GM23338 (cell line): ENCODE measurements around the gene IFNA10. TPM values are rescaled to one million over a fixed set of nuclear protein-coding genes. Genes with fewer than 3 reads are reported as not detected.
A peak's percentile ranks its signal among the peaks of the same experiment; 100 is the strongest.

Experiments
- ATAC-seq: fragments of 200-7000 bp; cut with Tn5 transposase; 3 replicates; pipeline ENCODE4 v1.9.1; 2020
- DNase-seq: peaks from one replicate; pipeline ENCODE4 v3.0.0-alpha.2; 2015; ENCODE audit warnings: low spot score
- H2AFZ ChIP-seq: fragments of 200-600 bp; sonication (generic); 2 replicates; pipeline ENCODE4 v1.8.0; 2016; ENCODE audit warnings: antibody characterized with exemption, mild to moderate bottlenecking, moderate library complexity
- H3F3A ChIP-seq: fragments of 200-600 bp; sonication (generic); replicated peaks from 2 replicates; pipeline ENCODE4 v1.8.0; 2017; ENCODE audit warnings: antibody characterized with exemption, mixed run types, low read depth
- H3K27ac ChIP-seq: fragments of 200-600 bp; sonication (generic); 2 replicates; pipeline ENCODE4 v1.6.1; 2016; ENCODE audit warnings: low read depth
- H3K27me3 ChIP-seq: fragments of 200-600 bp; sonication (generic); 2 replicates; pipeline ENCODE4 v1.8.0; 2016; ENCODE audit warnings: mild to moderate bottlenecking, mixed run types, moderate library complexity; ENCODE audit not compliant: insufficient read depth
- H3K36me3 ChIP-seq: fragments of 200-600 bp; sonication (generic); 2 replicates; pipeline ENCODE4 v1.8.0; 2016; ENCODE audit warnings: mild to moderate bottlenecking; ENCODE audit not compliant: insufficient read depth
- H3K4me1 ChIP-seq: fragments of 200-600 bp; sonication (generic); 2 replicates; pipeline ENCODE4 v1.8.0; 2016; ENCODE audit warnings: mild to moderate bottlenecking, moderate library complexity; ENCODE audit not compliant: insufficient read depth
- H3K4me2 ChIP-seq: fragments of 200-600 bp; sonication (generic); 2 replicates; pipeline ENCODE4 v1.7.1; 2017; ENCODE audit warnings: mixed run types
- H3K4me3 ChIP-seq: fragments of 200-600 bp; sonication (generic); 2 replicates; pipeline ENCODE4 v1.6.1; 2016; ENCODE audit warnings: mixed run types
- H3K79me2 ChIP-seq: fragments of 200-600 bp; sonication (generic); replicated peaks from 2 replicates; pipeline ENCODE4 v1.8.0; 2017; ENCODE audit warnings: mild to moderate bottlenecking; ENCODE audit not compliant: insufficient read depth
- H3K9me2 ChIP-seq: fragments of 200-600 bp; sonication (generic); 2 replicates; pipeline ENCODE4 v1.8.0; 2017; ENCODE audit not compliant: insufficient read depth
- H4K20me1 ChIP-seq: fragments of 200-600 bp; sonication (generic); replicated peaks from 2 replicates; pipeline ENCODE4 v1.8.0; 2017; ENCODE audit warnings: mild to moderate bottlenecking; ENCODE audit not compliant: insufficient read depth
- H3K27ac Mint-ChIP-seq: 2 replicates; pipeline ENCODE4 v1.8.0; 2020; ENCODE audit warnings: inconsistent platforms, mild to moderate bottlenecking, moderate library complexity, mixed read lengths
- H3K27me3 Mint-ChIP-seq: 3 replicates; pipeline ENCODE4 v1.8.0; 2022; ENCODE audit warnings: low read depth, mild to moderate bottlenecking, moderate library complexity, mixed read lengths, inconsistent platforms; ENCODE audit not compliant: insufficient read depth, poor library complexity
- H3K36me3 Mint-ChIP-seq: 3 replicates; pipeline ENCODE4 v1.8.0; 2021; ENCODE audit warnings: low read depth, mild to moderate bottlenecking, inconsistent platforms, moderate library complexity, mixed read lengths
- H3K4me1 Mint-ChIP-seq: 3 replicates; pipeline ENCODE4 v1.8.0; 2020; ENCODE audit warnings: mild to moderate bottlenecking, inconsistent platforms, mixed read lengths
- H3K4me3 Mint-ChIP-seq: 3 replicates; pipeline ENCODE4 v1.8.0; 2021; ENCODE audit warnings: moderate library complexity, mild to moderate bottlenecking, inconsistent platforms, mixed read lengths
- H3K9me3 Mint-ChIP-seq: 3 replicates; pipeline ENCODE4 v1.8.0; 2020; ENCODE audit warnings: moderate library complexity, mild to moderate bottlenecking, inconsistent platforms, mixed read lengths
- CREB1 ChIP-seq: fragments of 250-450 bp; sonication (Bioruptor Pico); IDR thresholded peaks from 2 replicates; pipeline ENCODE4 v1.5.0; 2020; ENCODE audit warnings: low read depth, mild to moderate bottlenecking, moderate library complexity
- EZH2 ChIP-seq: fragments of 200-600 bp; sonication (generic); IDR thresholded peaks from one replicate; pipeline ENCODE4 v1.8.0; 2017; ENCODE audit warnings: antibody characterized with exemption, mild to moderate bottlenecking, low read depth; ENCODE audit not compliant: unreplicated experiment
- EZH2phosphoT487 ChIP-seq: fragments of 200-600 bp; sonication (generic); IDR thresholded peaks from one replicate; pipeline ENCODE4 v1.8.1; 2018; ENCODE audit warnings: antibody characterized with exemption; ENCODE audit not compliant: unreplicated experiment
- POLR2AphosphoS5 ChIP-seq: IDR thresholded peaks from 2 replicates; pipeline ENCODE4 v1.6.1; 2016; ENCODE audit warnings: antibody characterized with exemption, low read depth
- ZNF331 ChIP-seq: fragments of 250-450 bp; sonication (Bioruptor Pico); IDR thresholded peaks from 2 replicates; pipeline ENCODE4 v1.5.0; 2020; ENCODE audit warnings: low read depth, mild to moderate bottlenecking, moderate library complexity
- polyA plus RNA-seq: library from polyadenylated mRNA; unstranded; fragments of >200 nt; fragmentation: Nextera tagmentation; extraction: Ambion mirVana; gene quantifications from 2 replicates; pipeline ENCODE4 v1.2.1, GENCODE V29; 2016
- total RNA-seq: library from RNA; depleted of rRNA; stranded (reverse); fragments of >200 nt; shearing (Covaris generic); gene quantifications from 2 replicates; pipeline ENCODE4 v1.2.3, GENCODE V29; 2014
- TF ChIP-seq, protein P1 (sequence below): fragments of 250-450 bp; sonication (Bioruptor Pico); IDR thresholded peaks from 2 replicates; pipeline ENCODE4 v1.5.0; 2020; ENCODE audit warnings: mild to moderate bottlenecking, moderate library complexity
- TF ChIP-seq, protein P2 (sequence below), 2 experiments: fragments of 200-600 bp in 1 of 2; sonication (generic) in 1 of 2; conservative IDR thresholded peaks; 2 replicates each; pipeline versions ENCODE4 v1.5.1 to v1.6.1; 2016 to 2017; ENCODE audit warnings: antibody characterized with exemption in 2 of 2, low read depth in 2 of 2, mild to moderate bottlenecking in 2 of 2, moderate library complexity in 1 of 2

The IFNA10 gene
- total and polyA plus RNA-seq, 2 experiments from 2014 or later: not detected

DNA sequence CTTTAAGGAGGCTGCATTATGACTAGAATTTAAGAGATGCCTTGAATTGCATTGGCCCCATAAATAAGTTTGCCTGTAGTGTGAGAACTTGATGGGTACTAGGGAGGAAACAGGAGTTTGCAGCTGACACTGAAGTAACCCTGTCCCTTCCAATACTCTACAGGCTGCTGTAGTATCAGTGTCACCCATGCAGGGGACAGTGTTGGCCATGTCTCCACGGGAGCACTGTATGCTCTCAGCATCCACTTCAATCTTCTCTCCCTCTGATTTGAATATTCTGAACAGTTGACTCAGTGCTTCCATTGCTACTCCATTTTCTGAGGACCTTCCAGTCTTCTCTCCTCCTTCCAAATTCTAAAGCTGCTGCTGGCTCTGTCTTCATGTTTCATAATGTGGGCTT is 44.2 kb upstream of the IFNA10 start:
- Mint-ChIP-seq H3K36me3 (no peaks in the 10 kb centered on the region), H3K4me3 (no peak overlapping the region), H3K4me1 (peaks cover 18% of the 10 kb centered on the region), H3K27ac (no peak overlapping the region), H3K27me3 (peaks cover 3% of the 10 kb centered on the region), H3K9me3 (no peaks in the 10 kb centered on the region)
- ATAC-seq (peak; percentile 73), DNase-seq (peak; percentile 8)
- no peaks in the 10 kb centered on the region for H3F3A ChIP-seq
- 0 out of 2 replicates have a peak overlapping the region, but pooled peaks have one; percentile 48 for H2AFZ ChIP-seq
- H3K27me3 ChIP-seq: peaks cover 11% of the 10 kb centered on the region; the same call in 1 of the 2 replicates
- TF ChIP-seq, protein P1, sequence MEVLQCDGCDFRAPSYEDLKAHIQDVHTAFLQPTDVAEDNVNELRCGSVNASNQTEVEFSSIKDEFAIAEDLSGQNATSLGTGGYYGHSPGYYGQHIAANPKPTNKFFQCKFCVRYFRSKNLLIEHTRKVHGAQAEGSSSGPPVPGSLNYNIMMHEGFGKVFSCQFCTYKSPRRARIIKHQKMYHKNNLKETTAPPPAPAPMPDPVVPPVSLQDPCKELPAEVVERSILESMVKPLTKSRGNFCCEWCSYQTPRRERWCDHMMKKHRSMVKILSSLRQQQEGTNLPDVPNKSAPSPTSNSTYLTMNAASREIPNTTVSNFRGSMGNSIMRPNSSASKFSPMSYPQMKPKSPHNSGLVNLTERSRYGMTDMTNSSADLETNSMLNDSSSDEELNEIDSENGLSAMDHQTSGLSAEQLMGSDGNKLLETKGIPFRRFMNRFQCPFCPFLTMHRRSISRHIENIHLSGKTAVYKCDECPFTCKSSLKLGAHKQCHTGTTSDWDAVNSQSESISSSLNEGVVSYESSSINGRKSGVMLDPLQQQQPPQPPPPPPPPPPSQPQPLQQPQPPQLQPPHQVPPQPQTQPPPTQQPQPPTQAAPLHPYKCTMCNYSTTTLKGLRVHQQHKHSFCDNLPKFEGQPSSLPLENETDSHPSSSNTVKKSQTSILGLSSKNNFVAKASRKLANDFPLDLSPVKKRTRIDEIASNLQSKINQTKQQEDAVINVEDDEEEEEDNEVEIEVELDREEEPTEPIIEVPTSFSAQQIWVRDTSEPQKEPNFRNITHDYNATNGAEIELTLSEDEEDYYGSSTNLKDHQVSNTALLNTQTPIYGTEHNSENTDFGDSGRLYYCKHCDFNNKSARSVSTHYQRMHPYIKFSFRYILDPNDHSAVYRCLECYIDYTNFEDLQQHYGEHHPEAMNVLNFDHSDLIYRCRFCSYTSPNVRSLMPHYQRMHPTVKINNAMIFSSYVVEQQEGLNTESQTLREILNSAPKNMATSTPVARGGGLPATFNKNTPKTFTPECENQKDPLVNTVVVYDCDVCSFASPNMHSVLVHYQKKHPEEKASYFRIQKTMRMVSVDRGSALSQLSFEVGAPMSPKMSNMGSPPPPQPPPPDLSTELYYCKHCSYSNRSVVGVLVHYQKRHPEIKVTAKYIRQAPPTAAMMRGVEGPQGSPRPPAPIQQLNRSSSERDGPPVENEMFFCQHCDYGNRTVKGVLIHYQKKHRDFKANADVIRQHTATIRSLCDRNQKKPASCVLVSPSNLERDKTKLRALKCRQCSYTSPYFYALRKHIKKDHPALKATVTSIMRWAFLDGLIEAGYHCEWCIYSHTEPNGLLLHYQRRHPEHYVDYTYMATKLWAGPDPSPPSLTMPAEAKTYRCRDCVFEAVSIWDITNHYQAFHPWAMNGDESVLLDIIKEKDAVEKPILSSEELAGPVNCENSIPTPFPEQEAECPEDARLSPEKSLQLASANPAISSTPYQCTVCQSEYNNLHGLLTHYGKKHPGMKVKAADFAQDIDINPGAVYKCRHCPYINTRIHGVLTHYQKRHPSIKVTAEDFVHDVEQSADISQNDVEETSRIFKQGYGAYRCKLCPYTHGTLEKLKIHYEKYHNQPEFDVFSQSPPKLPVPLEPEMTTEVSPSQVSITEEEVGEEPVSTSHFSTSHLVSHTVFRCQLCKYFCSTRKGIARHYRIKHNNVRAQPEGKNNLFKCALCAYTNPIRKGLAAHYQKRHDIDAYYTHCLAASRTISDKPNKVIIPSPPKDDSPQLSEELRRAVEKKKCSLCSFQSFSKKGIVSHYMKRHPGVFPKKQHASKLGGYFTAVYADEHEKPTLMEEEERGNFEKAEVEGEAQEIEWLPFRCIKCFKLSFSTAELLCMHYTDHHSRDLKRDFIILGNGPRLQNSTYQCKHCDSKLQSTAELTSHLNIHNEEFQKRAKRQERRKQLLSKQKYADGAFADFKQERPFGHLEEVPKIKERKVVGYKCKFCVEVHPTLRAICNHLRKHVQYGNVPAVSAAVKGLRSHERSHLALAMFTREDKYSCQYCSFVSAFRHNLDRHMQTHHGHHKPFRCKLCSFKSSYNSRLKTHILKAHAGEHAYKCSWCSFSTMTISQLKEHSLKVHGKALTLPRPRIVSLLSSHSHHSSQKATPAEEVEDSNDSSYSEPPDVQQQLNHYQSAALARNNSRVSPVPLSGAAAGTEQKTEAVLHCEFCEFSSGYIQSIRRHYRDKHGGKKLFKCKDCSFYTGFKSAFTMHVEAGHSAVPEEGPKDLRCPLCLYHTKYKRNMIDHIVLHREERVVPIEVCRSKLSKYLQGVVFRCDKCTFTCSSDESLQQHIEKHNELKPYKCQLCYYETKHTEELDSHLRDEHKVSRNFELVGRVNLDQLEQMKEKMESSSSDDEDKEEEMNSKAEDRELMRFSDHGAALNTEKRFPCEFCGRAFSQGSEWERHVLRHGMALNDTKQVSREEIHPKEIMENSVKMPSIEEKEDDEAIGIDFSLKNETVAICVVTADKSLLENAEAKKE (CRISPR knock-in tag): no peak
- no peak for TF ChIP-seq CREB1 (CRISPR knock-in tag)
- TF ChIP-seq, protein P2, sequence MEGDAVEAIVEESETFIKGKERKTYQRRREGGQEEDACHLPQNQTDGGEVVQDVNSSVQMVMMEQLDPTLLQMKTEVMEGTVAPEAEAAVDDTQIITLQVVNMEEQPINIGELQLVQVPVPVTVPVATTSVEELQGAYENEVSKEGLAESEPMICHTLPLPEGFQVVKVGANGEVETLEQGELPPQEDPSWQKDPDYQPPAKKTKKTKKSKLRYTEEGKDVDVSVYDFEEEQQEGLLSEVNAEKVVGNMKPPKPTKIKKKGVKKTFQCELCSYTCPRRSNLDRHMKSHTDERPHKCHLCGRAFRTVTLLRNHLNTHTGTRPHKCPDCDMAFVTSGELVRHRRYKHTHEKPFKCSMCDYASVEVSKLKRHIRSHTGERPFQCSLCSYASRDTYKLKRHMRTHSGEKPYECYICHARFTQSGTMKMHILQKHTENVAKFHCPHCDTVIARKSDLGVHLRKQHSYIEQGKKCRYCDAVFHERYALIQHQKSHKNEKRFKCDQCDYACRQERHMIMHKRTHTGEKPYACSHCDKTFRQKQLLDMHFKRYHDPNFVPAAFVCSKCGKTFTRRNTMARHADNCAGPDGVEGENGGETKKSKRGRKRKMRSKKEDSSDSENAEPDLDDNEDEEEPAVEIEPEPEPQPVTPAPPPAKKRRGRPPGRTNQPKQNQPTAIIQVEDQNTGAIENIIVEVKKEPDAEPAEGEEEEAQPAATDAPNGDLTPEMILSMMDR (conservative IDR thresholded peaks at IDR 0.05; ENCODE audit: low read depth in 2 of 2): peak in 1 of 2 experiments; percentile 10; a peak in 1 of 4 replicates
- TF ChIP-seq ZNF331 (CRISPR knock-in tag): no peak
- TF ChIP-seq EZH2: no peak
- no peak for TF ChIP-seq EZH2phosphoT487
- no peak for TF ChIP-seq POLR2AphosphoS5
- no peaks in the 10 kb centered on the region for H3K36me3 ChIP-seq
- no peaks in the 10 kb centered on the region for H3K9me2 ChIP-seq
- no peaks in the 10 kb centered on the region for H4K20me1 ChIP-seq
- peaks cover 8% of the 10 kb centered on the region for H3K4me1 ChIP-seq
- peak overlapping the region; percentile 64 for H3K4me2 ChIP-seq
- H3K79me2 ChIP-seq: no peaks in the 10 kb centered on the region
- H3K27ac ChIP-seq: no peak overlapping the region
- H3K4me3 ChIP-seq: no peak overlapping the region
